HG02943 (cell line): Measurements from ENCODE around the gene MAD1L1.

ENCODE experiments used
- ATAC-seq: cut with Tn5 transposase; IDR thresholded peaks from one replicate; pipeline ENCODE4 v1.9.1; 2021; ENCODE audit warnings: mild to moderate bottlenecking, low read depth, moderate library complexity; ENCODE audit not compliant: unreplicated experiment

Gene MAD1L1

DNA sequence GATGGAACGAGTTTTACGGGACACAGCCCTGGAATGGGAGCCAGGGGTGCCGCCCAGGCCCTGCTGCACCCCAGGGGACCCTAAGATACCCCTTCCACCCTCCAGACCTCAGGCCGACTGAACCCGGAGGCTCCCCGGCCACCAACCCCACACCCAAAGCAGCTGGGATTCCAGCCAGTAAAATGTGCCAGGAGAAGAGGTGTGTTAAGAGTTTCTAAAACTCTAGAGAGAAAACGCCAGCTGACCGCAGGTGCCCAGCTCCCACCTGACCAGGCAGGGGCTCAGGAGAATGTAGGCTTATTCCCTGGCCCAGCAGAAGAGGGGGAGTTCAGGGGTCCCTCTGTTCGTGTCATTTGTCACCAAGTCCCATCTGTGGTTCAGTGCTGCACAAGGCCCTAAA is 26.7 kb upstream of the MAD1L1 start:
- no peak for ATAC-seq

GRCh38 chr7:2258661-2259365 is 26.1 kb upstream of the MAD1L1 start:
- no peak for ATAC-seq

- no peak for ATAC-seq
Measured at GRCh38 chr7:2257651-2258050, 24.9 kb upstream of the MAD1L1 start.

GRCh38 chr7:2257046-2257551 is 24.4 kb upstream of the MAD1L1 start:
- no peak for ATAC-seq

DNA sequence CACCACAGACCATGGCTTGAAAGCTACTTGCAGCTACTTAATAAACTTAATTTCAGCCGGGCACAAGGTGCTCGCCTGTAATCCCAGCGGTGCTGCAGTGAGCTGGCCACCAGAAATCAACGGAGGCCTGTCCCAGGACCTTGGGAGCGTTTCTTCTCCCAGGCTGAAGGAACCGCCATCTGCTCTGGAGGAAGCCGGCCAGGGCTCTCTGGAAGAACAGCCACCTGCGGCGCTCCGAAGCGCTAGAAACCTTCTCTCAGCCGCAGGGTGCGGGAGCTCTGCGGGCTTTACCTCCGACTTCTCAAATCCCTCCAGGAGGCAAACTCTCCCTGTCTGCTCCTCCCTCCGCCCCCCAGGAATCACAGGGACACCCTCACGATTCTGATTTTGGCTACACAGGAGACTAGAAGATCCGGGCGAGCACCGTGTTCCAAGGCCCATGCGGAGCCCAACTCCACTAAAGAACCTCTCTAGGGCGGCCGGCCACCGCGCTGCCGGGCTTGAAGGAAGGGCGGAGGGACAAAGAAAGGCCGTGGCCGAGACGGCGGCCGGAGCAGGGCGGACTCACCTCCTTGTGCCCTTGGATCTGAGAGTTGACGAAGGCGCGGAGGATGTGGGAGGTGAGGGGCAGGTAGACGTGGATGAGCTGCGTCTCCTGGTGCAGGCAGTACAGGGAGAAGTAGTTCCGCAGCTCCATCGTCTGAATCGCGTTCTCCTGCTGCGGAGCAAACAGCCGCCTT is 23.7 kb upstream of the MAD1L1 start:
- no peak for ATAC-seq

GRCh38 chr7:2255145-2256139 is 22.7 kb upstream of the MAD1L1 start:
- no peak for ATAC-seq

DNA sequence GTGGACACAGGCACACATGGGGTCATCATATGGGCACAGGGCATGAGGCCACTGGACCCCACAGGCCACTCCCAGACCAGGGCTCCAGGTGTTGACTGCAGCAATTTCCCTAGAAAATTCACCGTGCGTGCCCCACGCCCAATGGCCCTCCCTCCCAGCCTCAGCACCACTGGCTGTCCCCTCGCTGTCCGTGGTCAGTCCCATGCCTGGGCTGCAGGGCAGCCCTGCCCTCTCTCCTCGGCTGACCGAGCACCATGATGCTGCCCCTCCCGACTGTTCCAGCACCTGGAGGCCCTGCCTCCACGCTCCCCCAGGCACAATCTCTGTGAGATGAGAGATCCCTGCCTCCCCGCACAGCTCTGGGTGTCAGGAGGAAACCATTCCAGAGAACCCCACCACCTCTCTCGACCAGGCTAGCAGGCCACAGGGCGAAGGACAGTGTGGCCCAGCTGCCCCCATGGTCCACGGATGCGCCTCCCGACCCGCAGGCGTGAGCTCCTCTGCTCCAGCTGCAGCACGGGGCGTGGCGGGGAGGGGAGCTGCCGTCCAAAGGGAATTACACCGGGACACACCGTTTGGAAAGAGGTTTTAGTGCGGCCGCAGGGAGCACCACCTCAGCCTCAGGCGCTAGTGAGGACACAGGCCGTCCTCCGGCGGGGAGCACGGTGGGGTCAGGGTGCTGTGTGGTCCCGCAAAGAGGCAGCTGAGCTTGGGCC is 21.8 kb upstream of the MAD1L1 start:
- no peak for ATAC-seq

GRCh38 chr7:2253525-2254244 is 20.9 kb upstream of the MAD1L1 start:
- no peak for ATAC-seq

DNA sequence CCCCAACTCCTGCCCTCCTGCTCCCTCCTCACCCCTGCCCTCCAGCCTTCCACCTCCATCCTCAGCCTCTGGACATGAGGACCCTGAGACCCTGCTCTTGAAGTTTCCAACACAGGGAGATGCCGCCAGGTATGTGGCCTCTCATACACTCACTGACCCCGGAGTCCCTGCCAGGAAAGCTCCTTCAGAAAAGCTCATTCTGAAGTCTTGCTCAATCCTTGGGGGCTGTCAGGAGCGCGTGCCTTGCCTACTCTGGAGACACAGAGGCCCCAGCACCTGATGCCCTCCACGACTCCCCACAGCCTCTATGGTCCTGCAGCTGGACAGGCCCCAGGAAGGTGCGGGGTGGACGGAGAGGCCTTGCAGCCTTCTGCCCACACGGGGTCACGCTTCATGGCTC is 20.3 kb upstream of the MAD1L1 start:
- ATAC-seq: no peak

DNA sequence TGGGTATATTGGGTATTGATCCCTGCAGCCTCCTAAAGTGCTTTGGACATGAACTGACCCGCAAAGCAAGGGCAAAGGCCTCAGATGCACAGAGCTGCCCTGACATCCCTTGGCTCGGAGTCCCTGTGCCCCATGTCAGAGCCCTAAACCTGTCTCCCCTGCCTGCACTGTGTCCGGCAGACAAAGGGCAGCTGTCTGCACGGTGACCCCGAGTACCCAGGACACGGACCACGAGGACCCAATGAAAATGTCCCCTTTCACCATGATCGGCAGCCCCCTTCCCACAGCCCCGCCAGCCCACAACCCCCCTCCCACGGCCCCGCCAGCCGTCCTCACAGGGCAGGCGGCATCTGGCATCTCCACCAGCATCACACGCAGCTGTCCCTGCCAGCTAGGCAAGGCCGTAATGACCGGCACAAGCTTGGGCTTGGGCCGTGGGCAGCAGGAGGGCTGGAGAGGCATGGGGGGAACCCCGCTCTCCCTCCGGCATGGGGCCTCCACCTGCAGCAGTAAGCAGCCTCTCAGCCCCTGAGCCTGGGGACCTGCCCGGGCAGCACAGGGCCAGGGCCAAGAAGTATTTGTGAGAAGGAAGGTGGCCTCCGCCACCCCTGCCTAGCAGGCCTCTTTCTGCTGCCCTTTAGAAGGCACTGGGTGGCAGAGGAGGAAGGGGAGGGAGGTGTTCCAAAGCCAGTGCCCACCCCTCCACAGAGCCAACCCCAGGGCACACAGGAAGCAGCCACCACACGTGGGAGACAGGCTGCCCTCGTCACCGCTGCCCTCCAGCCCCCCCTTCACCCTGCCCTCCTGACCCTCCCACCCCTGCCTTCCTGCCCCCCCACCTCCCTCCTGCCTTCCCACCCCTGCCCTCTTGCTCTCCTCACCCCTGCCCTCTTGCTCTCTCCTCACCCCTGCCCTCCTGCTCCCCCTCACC is 19.4 kb upstream of the MAD1L1 start:
- ATAC-seq: no peak

DNA sequence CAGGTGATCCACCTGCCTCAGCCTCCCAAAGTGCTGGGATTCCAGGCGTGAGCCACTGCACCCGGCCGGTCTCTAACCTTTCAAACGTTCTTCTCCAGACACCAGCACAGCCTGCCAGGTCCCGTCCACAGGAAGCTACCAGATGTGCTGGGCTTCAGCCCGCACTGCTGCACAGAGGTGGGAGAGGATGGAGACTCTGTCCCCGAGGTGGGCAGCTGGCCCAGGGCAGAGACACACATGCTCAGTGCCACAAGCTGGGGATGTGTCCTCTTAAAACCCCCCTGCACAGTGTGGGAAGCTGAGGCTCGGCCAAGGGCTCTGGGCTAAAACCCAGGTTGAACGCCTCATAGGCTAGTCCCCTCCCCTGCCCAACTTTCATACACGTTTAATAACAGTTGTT is 18.6 kb upstream of the MAD1L1 start:
- ATAC-seq: no peak

GRCh38 chr7:2249744-2250323 is 17.1 kb upstream of the MAD1L1 start:
- no peak for ATAC-seq

- ATAC-seq: no peak
Measured at GRCh38 chr7:2248984-2249694, 16.4 kb upstream of the MAD1L1 start.

- ATAC-seq: no peak
Measured at GRCh38 chr7:2247141-2247995, 14.6 kb upstream of the MAD1L1 start.

GRCh38 chr7:2245883-2246675 is 13.3 kb upstream of the MAD1L1 start:
- no peak for ATAC-seq
